RWPE2 (cell line): Measurements from ENCODE around the gene OSBPL3.
A peak's percentile ranks its signal among the peaks of the same experiment; 100 is the strongest.

Experiments used
- ATAC-seq: fragments of 200-7000 bp; cut with Tn5 transposase; 3 replicates; pipeline ENCODE4 v1.9.1; 2021; ENCODE audit warnings: low read depth
- DNase-seq: peaks from one replicate; pipeline ENCODE4 v3.0.0-alpha.2; 2020; ENCODE audit warnings: low spot score
- H3K27ac ChIP-seq: fragments of 450-650 bp; 2 replicates; pipeline ENCODE4 v1.5.1; 2017; ENCODE audit warnings: mild to moderate bottlenecking; ENCODE audit not compliant: poor library complexity, severe bottlenecking
- H3K27me3 ChIP-seq: fragments of 250-450 bp; sonication (Bioruptor Pico); 2 replicates; pipeline ENCODE4 v1.5.1; 2021; ENCODE audit warnings: mild to moderate bottlenecking, moderate library complexity; ENCODE audit not compliant: insufficient read depth, poor library complexity, severe bottlenecking
- H3K36me3 ChIP-seq: fragments of 250-450 bp; sonication (Bioruptor Pico); 2 replicates; pipeline ENCODE4 v1.5.1; 2020; ENCODE audit warnings: low read depth, mild to moderate bottlenecking, moderate library complexity
- H3K4me1 ChIP-seq: fragments of 250-450 bp; sonication (Bioruptor Pico); 2 replicates; pipeline ENCODE4 v1.5.1; 2021; ENCODE audit warnings: mild to moderate bottlenecking, moderate library complexity; ENCODE audit not compliant: insufficient read depth, poor library complexity, severe bottlenecking
- H3K4me3 ChIP-seq: fragments of 250-450 bp; sonication (Bioruptor Pico); 2 replicates; pipeline ENCODE4 v1.5.1; 2021; ENCODE audit warnings: mild to moderate bottlenecking, moderate library complexity; ENCODE audit not compliant: severe bottlenecking
- H3K9me3 ChIP-seq: fragments of 250-450 bp; sonication (Bioruptor Pico); 2 replicates; pipeline ENCODE4 v1.5.1; 2021; ENCODE audit warnings: mild to moderate bottlenecking, moderate library complexity; ENCODE audit not compliant: severe bottlenecking
- CTCF ChIP-seq: fragments of 450-650 bp; IDR thresholded peaks from one replicate; pipeline ENCODE4 v1.5.1; 2017; ENCODE audit warnings: mild to moderate bottlenecking, moderate library complexity; ENCODE audit not compliant: poor library complexity, severe bottlenecking

OSBPL3 gene

DNA sequence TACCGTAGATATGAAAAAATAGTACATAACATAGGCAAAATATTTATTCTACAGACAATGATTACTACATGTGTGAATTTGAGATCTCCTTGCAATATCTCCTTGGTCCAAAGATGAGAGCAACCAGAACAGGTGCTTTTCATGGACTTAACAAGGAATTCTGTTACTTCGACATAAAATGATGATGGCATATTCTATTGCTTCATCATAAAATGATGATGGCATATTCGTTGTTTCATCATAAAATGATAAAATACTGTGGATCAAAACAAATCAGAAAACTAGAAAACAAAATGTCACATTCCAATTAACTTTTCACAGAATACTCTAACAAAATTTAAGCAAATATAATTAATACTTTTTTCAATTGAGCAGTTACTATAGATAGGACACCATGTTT, 4.8 kb downstream of the OSBPL3 start:
- Histone ChIP-seq H3K9me3 (no peaks in the 10 kb centered on the region), H3K4me3 (no peak overlapping the region), H3K27me3 (no peaks in the 10 kb centered on the region), H3K4me1 (peaks cover 50% of the 10 kb centered on the region), H3K27ac (peak overlapping the region; percentile 12), H3K36me3 (no peaks in the 10 kb centered on the region; the same call in 1 of the 2 replicates)
- TF ChIP-seq CTCF, result no peak
- DNase-seq, result no peak
- no peak for ATAC-seq

GRCh38 chr7:24974026-24974832, 5.7 kb downstream of the OSBPL3 start:
- no peak for ATAC-seq
- no peak for TF ChIP-seq CTCF
- Histone ChIP-seq H3K36me3 (no peaks in the 10 kb centered on the region; the same call in 1 of the 2 replicates), H3K27me3 (no peaks in the 10 kb centered on the region), H3K9me3 (no peaks in the 10 kb centered on the region), H3K4me3 (no peak overlapping the region), H3K4me1 (peaks cover 58% of the 10 kb centered on the region), H3K27ac (peak overlapping the region; percentile 98)
- no peak for DNase-seq

DNA sequence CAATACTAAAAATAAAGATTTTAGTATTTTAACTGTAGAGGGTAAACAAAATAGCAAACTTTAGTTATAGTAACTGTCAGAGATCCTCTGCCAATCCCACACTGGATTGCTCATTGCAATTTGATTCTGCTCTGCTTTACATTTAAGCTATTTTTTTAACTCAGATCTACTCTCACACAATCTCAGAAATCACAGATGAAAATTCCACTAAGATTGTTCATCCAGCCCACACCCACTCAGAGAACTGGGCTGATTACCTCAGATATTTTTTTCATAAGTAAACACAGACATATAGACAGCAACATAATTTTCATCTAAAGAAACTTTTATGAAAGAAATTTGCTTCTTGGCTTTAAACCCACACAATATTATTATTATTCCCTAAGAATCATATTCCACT, 7.0 kb downstream of the OSBPL3 start:
- Histone ChIP-seq H3K27me3 (no peaks in the 10 kb centered on the region), H3K36me3 (no peaks in the 10 kb centered on the region), H3K4me3 (no peak overlapping the region), H3K4me1 (peaks cover 63% of the 10 kb centered on the region), H3K9me3 (no peaks in the 10 kb centered on the region), H3K27ac (peak overlapping the region; percentile 98)
- ATAC-seq, result peak; percentile 45
- DNase-seq, result no peak
- TF ChIP-seq CTCF, result no peak

GRCh38 chr7:24972166-24972477, 7.9 kb downstream of the OSBPL3 start:
- no peak for ATAC-seq
- peaks cover 68% of the 10 kb centered on the region for H3K4me1 ChIP-seq
- peak overlapping the region; percentile 98 for H3K27ac ChIP-seq
- no peaks in the 10 kb centered on the region for H3K36me3 ChIP-seq
- H3K9me3 ChIP-seq, result no peaks in the 10 kb centered on the region
- no peak for DNase-seq
- H3K27me3 ChIP-seq, result no peaks in the 10 kb centered on the region
- TF ChIP-seq CTCF, result no peak
- no peak overlapping the region for H3K4me3 ChIP-seq

GRCh38 chr7:24971333-24972165, 8.4 kb downstream of the OSBPL3 start:
- Histone ChIP-seq H3K9me3 (no peaks in the 10 kb centered on the region), H3K27me3 (no peaks in the 10 kb centered on the region), H3K27ac (peak overlapping the region; percentile 98), H3K4me1 (peaks cover 74% of the 10 kb centered on the region), H3K4me3 (no peak overlapping the region), H3K36me3 (no peaks in the 10 kb centered on the region)
- TF ChIP-seq CTCF, result no peak
- DNase-seq (peak; percentile 87), ATAC-seq (peak; percentile 96)
